C4-2B (cell line): Measurements from ENCODE around the gene LIN28B.

ENCODE experiments used
- CTCF ChIP-seq: fragments of 450-650 bp; conservative IDR thresholded peaks from 2 replicates; pipeline ENCODE4 v1.5.1; 2017; ENCODE audit warnings: mild to moderate bottlenecking
- ZFX ChIP-seq: fragments of 450-650 bp; IDR thresholded peaks from 2 replicates; pipeline ENCODE4 v1.6.1; 2017

- peak; percentile 90 for TF ChIP-seq CTCF
- TF ChIP-seq ZFX: no peak
Measured at GRCh38 chr6:104940893-104941728, 15.8 kb upstream of the LIN28B start.
